ENCODE results near the gene CCDC171. TPM values are rescaled to one million over a fixed set of nuclear protein-coding genes. Genes with fewer than 3 reads are reported as not detected.
"Not testable (repeated sequence)": the region's sequence is repeated elsewhere in the genome, so short reads cannot be mapped to it uniquely, and the experiment has no call there.

Gene CCDC171
- total RNA-seq, 2 donors from 2014 or later, result 2.0 to 3.6 TPM

GRCh38 chr9:15693701-15694100 is 140.9 kb downstream of the CCDC171 start:
- Mint-ChIP-seq H3K27me3 (no peaks in the 10 kb centered on the region), H3K36me3 (no peaks in the 10 kb centered on the region), H3K4me1 (ENCODE audit: low read depth in 2 of 2) (no peaks in the 10 kb centered on the region), H3K4me3 (no peak overlapping the region), H3K27ac (no peak overlapping the region), H3K9me3 (no peaks in the 10 kb centered on the region)
- DNase-seq (ENCODE audit: low spot score) (no peak), ATAC-seq (no peak)

- H3K9me3 Mint-ChIP-seq, result no peaks in the 10 kb centered on the region
- no peak overlapping the region for H3K4me3 Mint-ChIP-seq
- no peaks in the 10 kb centered on the region for H3K4me1 Mint-ChIP-seq (ENCODE audit: low read depth in 2 of 2)
- no peaks in the 10 kb centered on the region for H3K27me3 Mint-ChIP-seq
- no peak overlapping the region for H3K27ac Mint-ChIP-seq
- H3K36me3 Mint-ChIP-seq, result no peaks in the 10 kb centered on the region
- no peak for DNase-seq (ENCODE audit: low spot score)
- no peak for ATAC-seq
Observed at GRCh38 chr9:15696979-15697378, 144.1 kb downstream of the CCDC171 start.

- no peaks in the 10 kb centered on the region for H3K4me1 Mint-ChIP-seq (ENCODE audit: low read depth in 2 of 2)
- H3K4me3 Mint-ChIP-seq, result no peak overlapping the region
- no peak for DNase-seq (ENCODE audit: low spot score)
- no peaks in the 10 kb centered on the region for H3K27me3 Mint-ChIP-seq
- H3K36me3 Mint-ChIP-seq, result no peaks in the 10 kb centered on the region
- H3K27ac Mint-ChIP-seq, result no peak overlapping the region
- no peak for ATAC-seq
- no peaks in the 10 kb centered on the region for H3K9me3 Mint-ChIP-seq
Observed at GRCh38 chr9:15697446-15697851, 144.6 kb downstream of the CCDC171 start.

- not testable (repeated sequence) for H3K4me3 Mint-ChIP-seq; H3K4me1 Mint-ChIP-seq (ENCODE audit: low read depth in 2 of 2); ATAC-seq
Observed at GRCh38 chr9:15699876-15700559, 147.2 kb downstream of the CCDC171 start.

GRCh38 chr9:15707000-15707399 is 154.2 kb downstream of the CCDC171 start:
- ATAC-seq, result no peak

More at GRCh38 chr9:15699876-15700559, 147.2 kb downstream of the CCDC171 start:
- H3K27me3 Mint-ChIP-seq; H3K27ac Mint-ChIP-seq; H3K9me3 Mint-ChIP-seq; H3K36me3 Mint-ChIP-seq; DNase-seq (ENCODE audit: low spot score): not testable (repeated sequence)

GRCh38 chr9:15711531-15711930 is 158.7 kb downstream of the CCDC171 start:
- DNase-seq (ENCODE audit: low spot score), result no peak
- no peak for ATAC-seq
- H3K27ac Mint-ChIP-seq, result no peak overlapping the region
- H3K36me3 Mint-ChIP-seq, result no peaks in the 10 kb centered on the region
- no peaks in the 10 kb centered on the region for H3K27me3 Mint-ChIP-seq
- H3K4me3 Mint-ChIP-seq, result no peak overlapping the region
- H3K4me1 Mint-ChIP-seq (ENCODE audit: low read depth in 2 of 2), result no peaks in the 10 kb centered on the region
- H3K9me3 Mint-ChIP-seq, result no peaks in the 10 kb centered on the region

More at GRCh38 chr9:15707000-15707399, 154.2 kb downstream of the CCDC171 start:
- Mint-ChIP-seq H3K36me3 (no peaks in the 10 kb centered on the region), H3K27me3 (no peaks in the 10 kb centered on the region), H3K4me1 (ENCODE audit: low read depth in 2 of 2) (no peaks in the 10 kb centered on the region), H3K4me3 (no peak overlapping the region), H3K27ac (no peak overlapping the region), H3K9me3 (no peaks in the 10 kb centered on the region)
- DNase-seq (ENCODE audit: low spot score), result no peak

- Mint-ChIP-seq H3K27me3 (no peaks in the 10 kb centered on the region), H3K4me1 (ENCODE audit: low read depth in 2 of 2) (no peaks in the 10 kb centered on the region), H3K36me3 (no peaks in the 10 kb centered on the region), H3K4me3 (no peak overlapping the region), H3K9me3 (no peaks in the 10 kb centered on the region), H3K27ac (no peak overlapping the region)
- DNase-seq (ENCODE audit: low spot score) (no peak), ATAC-seq (no peak)
Observed at GRCh38 chr9:15711931-15712330, 159.1 kb downstream of the CCDC171 start.

- Mint-ChIP-seq H3K4me3 (no peak overlapping the region), H3K27ac (no peak overlapping the region), H3K36me3 (no peaks in the 10 kb centered on the region), H3K9me3 (no peaks in the 10 kb centered on the region), H3K4me1 (ENCODE audit: low read depth in 2 of 2) (no peaks in the 10 kb centered on the region), H3K27me3 (no peaks in the 10 kb centered on the region)
- DNase-seq (ENCODE audit: low spot score) (no peak), ATAC-seq (no peak)
Observed at GRCh38 chr9:15714746-15715145, 161.9 kb downstream of the CCDC171 start.

GRCh38 chr9:15717290-15717967 is 164.6 kb downstream of the CCDC171 start:
- H3K9me3 Mint-ChIP-seq, result no peaks in the 10 kb centered on the region
- ATAC-seq (no peak), DNase-seq (ENCODE audit: low spot score) (no peak)
- no peaks in the 10 kb centered on the region for H3K27me3 Mint-ChIP-seq
- no peaks in the 10 kb centered on the region for H3K36me3 Mint-ChIP-seq
- no peak overlapping the region for H3K27ac Mint-ChIP-seq
- no peaks in the 10 kb centered on the region for H3K4me1 Mint-ChIP-seq (ENCODE audit: low read depth in 2 of 2)
- H3K4me3 Mint-ChIP-seq, result no peak overlapping the region

GRCh38 chr9:15718423-15718822 is 165.6 kb downstream of the CCDC171 start:
- no peak for ATAC-seq

GRCh38 chr9:15720861-15721260 is 168.0 kb downstream of the CCDC171 start:
- no peak overlapping the region for H3K4me3 Mint-ChIP-seq
- no peaks in the 10 kb centered on the region for H3K4me1 Mint-ChIP-seq (ENCODE audit: low read depth in 2 of 2)
- H3K36me3 Mint-ChIP-seq, result no peaks in the 10 kb centered on the region
- no peak for ATAC-seq
- no peak overlapping the region for H3K27ac Mint-ChIP-seq
- H3K9me3 Mint-ChIP-seq, result no peaks in the 10 kb centered on the region
- no peak for DNase-seq (ENCODE audit: low spot score)
- no peaks in the 10 kb centered on the region for H3K27me3 Mint-ChIP-seq

More at GRCh38 chr9:15718423-15718822, 165.6 kb downstream of the CCDC171 start:
- Mint-ChIP-seq H3K9me3 (no peaks in the 10 kb centered on the region), H3K36me3 (no peaks in the 10 kb centered on the region), H3K27ac (no peak overlapping the region), H3K27me3 (no peaks in the 10 kb centered on the region), H3K4me1 (ENCODE audit: low read depth in 2 of 2) (no peaks in the 10 kb centered on the region), H3K4me3 (no peak overlapping the region)
- no peak for DNase-seq (ENCODE audit: low spot score)

GRCh38 chr9:15722888-15723287 is 170.0 kb downstream of the CCDC171 start:
- no peak overlapping the region for H3K27ac Mint-ChIP-seq
- H3K4me3 Mint-ChIP-seq, result no peak overlapping the region
- no peaks in the 10 kb centered on the region for H3K27me3 Mint-ChIP-seq
- no peaks in the 10 kb centered on the region for H3K9me3 Mint-ChIP-seq
- H3K4me1 Mint-ChIP-seq (ENCODE audit: low read depth in 2 of 2), result no peaks in the 10 kb centered on the region
- H3K36me3 Mint-ChIP-seq, result no peaks in the 10 kb centered on the region
- DNase-seq (ENCODE audit: low spot score) (no peak), ATAC-seq (no peak)

- H3K4me3 Mint-ChIP-seq, result no peak overlapping the region
- H3K36me3 Mint-ChIP-seq, result no peaks in the 10 kb centered on the region
- H3K9me3 Mint-ChIP-seq, result no peaks in the 10 kb centered on the region
- ATAC-seq, result no peak
- DNase-seq (ENCODE audit: low spot score), result no peak
- no peak overlapping the region for H3K27ac Mint-ChIP-seq
- H3K4me1 Mint-ChIP-seq (ENCODE audit: low read depth in 2 of 2), result no peaks in the 10 kb centered on the region
- no peaks in the 10 kb centered on the region for H3K27me3 Mint-ChIP-seq
Observed at GRCh38 chr9:15724016-15724415, 171.2 kb downstream of the CCDC171 start.

GRCh38 chr9:15724612-15725011 is 171.8 kb downstream of the CCDC171 start:
- no peaks in the 10 kb centered on the region for H3K36me3 Mint-ChIP-seq
- H3K4me1 Mint-ChIP-seq (ENCODE audit: low read depth in 2 of 2), result no peaks in the 10 kb centered on the region
- no peaks in the 10 kb centered on the region for H3K27me3 Mint-ChIP-seq
- no peak for DNase-seq (ENCODE audit: low spot score)
- H3K4me3 Mint-ChIP-seq, result no peak overlapping the region
- no peak for ATAC-seq
- H3K9me3 Mint-ChIP-seq, result no peaks in the 10 kb centered on the region
- no peak overlapping the region for H3K27ac Mint-ChIP-seq
